HG03457 (cell line): ENCODE data around the gene OR11H1.
"Not testable (repeated sequence)": the region's sequence is repeated elsewhere in the genome, so short reads cannot be mapped to it uniquely, and the experiment has no call there.

Experiments used
- ATAC-seq: cut with Tn5 transposase; IDR thresholded peaks from one replicate; pipeline ENCODE4 v1.9.1; 2021; ENCODE audit warnings: moderate number of reproducible peaks; ENCODE audit not compliant: unreplicated experiment

OR11H1 gene, protein sequence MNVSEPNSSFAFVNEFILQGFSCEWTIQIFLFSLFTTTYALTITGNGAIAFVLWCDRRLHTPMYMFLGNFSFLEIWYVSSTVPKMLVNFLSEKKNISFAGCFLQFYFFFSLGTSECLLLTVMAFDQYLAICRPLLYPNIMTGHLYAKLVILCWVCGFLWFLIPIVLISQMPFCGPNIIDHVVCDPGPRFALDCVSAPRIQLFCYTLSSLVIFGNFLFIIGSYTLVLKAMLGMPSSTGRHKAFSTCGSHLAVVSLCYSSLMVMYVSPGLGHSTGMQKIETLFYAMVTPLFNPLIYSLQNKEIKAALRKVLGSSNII

DNA sequence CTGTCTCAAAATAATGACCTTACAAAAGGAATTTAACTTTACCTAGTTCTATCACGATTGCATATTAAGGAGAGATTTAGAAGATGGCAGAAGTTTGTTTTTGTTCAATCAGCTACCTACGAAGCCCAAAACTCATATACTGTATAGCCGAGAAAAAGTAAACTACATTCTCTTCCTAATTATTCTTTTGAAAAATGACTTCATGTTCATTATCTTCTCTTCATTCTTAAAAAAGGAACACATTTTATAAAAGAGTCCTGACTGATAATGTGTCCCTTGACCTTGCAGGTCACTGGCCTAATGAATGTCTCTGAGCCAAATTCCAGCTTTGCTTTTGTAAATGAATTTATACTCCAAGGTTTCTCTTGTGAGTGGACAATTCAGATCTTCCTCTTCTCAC lies at the start of gene OR11H1:
OR11H1 (plus strand) TSS at position 301 of the 400 bp plus-strand sequence; CDS start at position 301, 0 bp downstream.
- ATAC-seq: not testable (repeated sequence)

DNA sequence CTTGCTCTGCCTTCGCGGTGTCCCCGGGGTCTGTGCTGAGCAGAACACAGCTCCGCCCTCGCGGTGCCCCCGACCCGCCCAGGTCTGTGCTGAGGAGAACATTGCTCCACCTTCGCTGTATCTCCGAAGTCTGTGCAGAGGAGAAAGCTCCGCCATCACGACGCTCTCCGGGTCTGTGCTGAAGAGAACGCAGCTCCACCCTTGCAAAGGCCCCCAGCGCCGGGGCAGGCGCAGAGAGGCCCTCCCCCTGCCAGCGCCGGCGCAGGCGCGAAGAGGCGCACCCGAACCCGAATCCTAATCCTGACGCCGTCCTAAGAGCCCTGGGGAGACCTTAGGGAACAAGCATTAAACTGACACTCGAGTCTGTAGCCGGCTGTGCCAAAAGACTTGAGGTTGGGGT lies 18.0 kb upstream of the OR11H1 start:
- not testable (repeated sequence) for ATAC-seq

DNA sequence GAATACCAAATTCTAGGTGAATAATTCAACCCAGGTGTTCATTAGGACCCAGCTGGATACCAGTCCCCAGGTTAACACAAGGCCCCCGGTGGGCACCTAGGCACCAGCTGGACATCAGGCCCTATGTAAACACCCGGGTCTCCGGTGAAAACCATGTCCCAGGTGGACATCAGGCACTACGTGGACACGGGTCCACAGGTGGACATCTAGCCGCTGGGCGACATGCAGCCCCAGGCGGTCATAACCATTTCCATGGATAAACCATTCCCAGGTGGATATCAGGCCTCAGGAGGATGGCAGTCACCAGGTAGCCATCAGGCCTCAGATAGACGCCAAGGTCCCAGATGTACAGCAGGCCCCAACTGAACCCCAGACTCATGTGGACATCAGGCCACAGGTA lies 12.1 kb upstream of the OR11H1 start:
- not testable (repeated sequence) for ATAC-seq

DNA sequence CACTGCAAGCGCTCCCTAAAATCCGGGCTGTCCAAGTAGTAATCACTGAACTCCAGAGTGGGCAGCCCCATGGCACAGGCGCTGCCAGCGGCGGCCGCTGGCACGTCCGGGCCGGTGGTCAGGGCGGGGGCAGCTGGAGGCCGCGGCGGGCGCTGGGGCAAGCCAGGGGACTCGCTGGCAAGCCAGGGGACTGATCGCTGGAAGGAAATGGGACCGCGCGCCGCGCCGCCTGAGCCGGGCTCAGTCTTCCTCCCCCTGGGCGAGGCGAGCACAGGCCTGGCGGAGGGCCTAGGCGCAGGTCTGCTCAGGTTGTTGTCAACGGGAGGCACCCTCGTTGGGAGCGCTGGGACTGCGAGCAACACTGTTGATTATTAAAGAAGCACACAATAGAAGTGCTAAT lies 25.8 kb downstream of the OR11H1 start:
- not testable (repeated sequence) for ATAC-seq

DNA sequence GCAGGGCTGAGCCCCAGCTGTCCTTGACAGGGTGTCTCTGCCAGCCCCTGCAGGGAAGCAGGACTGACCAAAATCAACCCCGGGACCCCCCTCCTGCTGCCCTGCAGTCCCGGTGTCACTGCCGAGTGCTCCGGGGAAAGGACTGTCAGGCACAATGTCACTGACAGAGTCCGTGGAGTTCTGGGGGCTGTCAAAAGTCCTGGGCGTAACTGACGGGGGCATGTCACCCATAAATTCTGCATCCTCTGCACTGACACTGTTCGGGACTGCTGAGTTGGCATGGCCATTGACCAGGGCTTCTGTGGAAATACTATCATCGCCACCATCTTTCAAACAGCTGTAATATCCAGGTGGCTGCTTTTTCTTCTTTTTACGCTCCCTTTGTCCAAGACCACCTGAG lies 35.5 kb downstream of the OR11H1 start:
- ATAC-seq: not testable (repeated sequence)

DNA sequence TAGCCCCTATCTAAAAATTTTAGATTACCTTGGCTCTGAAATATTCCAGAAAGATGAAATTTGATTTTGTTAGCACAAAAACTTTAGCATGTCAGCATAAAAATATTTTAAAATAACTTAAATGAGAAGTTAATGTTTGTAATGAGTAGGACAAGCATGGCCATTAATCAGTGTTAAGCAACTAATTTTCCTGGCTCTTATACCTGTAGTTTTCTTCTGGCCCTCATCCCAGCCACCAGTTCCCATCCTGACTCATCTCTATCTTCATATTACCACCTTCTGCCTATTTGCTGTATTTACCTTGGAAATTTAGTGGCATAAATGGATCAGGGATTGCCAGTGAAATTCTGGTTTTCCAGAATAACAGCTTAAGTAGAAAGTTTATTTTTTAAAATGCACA lies 37.1 kb downstream of the OR11H1 start:
- not testable (repeated sequence) for ATAC-seq
